Activated naive CD8-positive, alpha-beta T cell treated with anti-CD3 and anti-CD28 coated beads for 36 hours (primary cell): ENCODE data around the gene MRPS27. TPM values are rescaled to one million over a fixed set of nuclear protein-coding genes. Genes with fewer than 3 reads are reported as not detected.
"Not testable (repeated sequence)": the region's sequence is repeated elsewhere in the genome, so short reads cannot be mapped to it uniquely, and the experiment has no call there.

Experiments used
- DNase-seq: peaks from one replicate; pipeline ENCODE4 v3.0.0; 2021
- H3K27ac Mint-ChIP-seq: one replicate; pipeline ENCODE4 v1.8.0; 2022; ENCODE audit warnings: mild to moderate bottlenecking, moderate library complexity, mixed read lengths
- H3K27me3 Mint-ChIP-seq: one replicate; pipeline ENCODE4 v1.8.0; 2022; ENCODE audit warnings: mild to moderate bottlenecking, mixed read lengths
- H3K36me3 Mint-ChIP-seq: one replicate; pipeline ENCODE4 v1.8.0; 2021; ENCODE audit warnings: mild to moderate bottlenecking, mixed read lengths
- H3K4me1 Mint-ChIP-seq: one replicate; pipeline ENCODE4 v1.8.0; 2021; ENCODE audit warnings: mixed read lengths
- H3K4me3 Mint-ChIP-seq: one replicate; pipeline ENCODE4 v1.8.0; 2022; ENCODE audit warnings: mild to moderate bottlenecking, moderate library complexity, mixed read lengths
- H3K9me3 Mint-ChIP-seq: one replicate; pipeline ENCODE4 v1.8.0; 2022; ENCODE audit warnings: mixed read lengths
- total RNA-seq, 2 experiments: library from RNA; stranded (reverse); gene quantifications; one replicate each; pipeline ENCODE4 v1.2.3, GENCODE V29; 2021

The MRPS27 gene
- total RNA-seq, 2 experiments from 2014 or later, result 102 TPM

DNA sequence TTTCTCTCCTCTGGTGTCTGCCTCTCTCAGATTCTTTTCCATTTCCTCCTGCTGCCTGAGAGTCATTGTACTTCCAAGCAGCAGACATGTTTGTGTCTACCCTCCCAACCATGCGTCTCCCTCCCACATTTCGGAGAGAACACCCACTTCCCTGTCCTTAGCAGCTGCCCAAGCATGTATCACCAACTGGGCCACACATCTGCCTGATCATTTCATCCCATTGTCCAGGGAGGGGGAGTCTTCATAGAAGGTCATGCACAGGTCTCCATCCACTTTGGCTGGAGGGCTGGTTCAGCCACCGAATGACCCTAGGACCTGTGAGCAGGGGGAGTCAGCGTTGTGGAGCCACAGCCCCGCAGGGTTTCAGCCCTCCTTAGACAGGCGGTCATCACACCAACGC, 137.4 kb downstream of the MRPS27 start:
- Mint-ChIP-seq H3K27ac (no peak overlapping the region), H3K27me3 (peaks cover 38% of the 10 kb centered on the region), H3K9me3 (no peaks in the 10 kb centered on the region), H3K36me3 (no peaks in the 10 kb centered on the region), H3K4me3 (no peak overlapping the region), H3K4me1 (no peaks in the 10 kb centered on the region)
- no peak for DNase-seq

GRCh38 chr5:72180925-72181324, 139.1 kb downstream of the MRPS27 start:
- no peaks in the 10 kb centered on the region for H3K36me3 Mint-ChIP-seq
- peaks cover 42% of the 10 kb centered on the region for H3K27me3 Mint-ChIP-seq

GRCh38 chr5:72179816-72180440, 140.1 kb downstream of the MRPS27 start:
- no peak for DNase-seq
- Mint-ChIP-seq H3K9me3 (no peaks in the 10 kb centered on the region), H3K4me1 (no peaks in the 10 kb centered on the region), H3K27me3 (peaks cover 49% of the 10 kb centered on the region), H3K36me3 (no peaks in the 10 kb centered on the region), H3K4me3 (no peak overlapping the region), H3K27ac (no peak overlapping the region)

More at GRCh38 chr5:72180925-72181324, 139.1 kb downstream of the MRPS27 start:
- no peaks in the 10 kb centered on the region for H3K9me3 Mint-ChIP-seq
- no peaks in the 10 kb centered on the region for H3K4me1 Mint-ChIP-seq
- H3K4me3 Mint-ChIP-seq, result no peak overlapping the region
- no peak overlapping the region for H3K27ac Mint-ChIP-seq
- DNase-seq, result no peak

DNA sequence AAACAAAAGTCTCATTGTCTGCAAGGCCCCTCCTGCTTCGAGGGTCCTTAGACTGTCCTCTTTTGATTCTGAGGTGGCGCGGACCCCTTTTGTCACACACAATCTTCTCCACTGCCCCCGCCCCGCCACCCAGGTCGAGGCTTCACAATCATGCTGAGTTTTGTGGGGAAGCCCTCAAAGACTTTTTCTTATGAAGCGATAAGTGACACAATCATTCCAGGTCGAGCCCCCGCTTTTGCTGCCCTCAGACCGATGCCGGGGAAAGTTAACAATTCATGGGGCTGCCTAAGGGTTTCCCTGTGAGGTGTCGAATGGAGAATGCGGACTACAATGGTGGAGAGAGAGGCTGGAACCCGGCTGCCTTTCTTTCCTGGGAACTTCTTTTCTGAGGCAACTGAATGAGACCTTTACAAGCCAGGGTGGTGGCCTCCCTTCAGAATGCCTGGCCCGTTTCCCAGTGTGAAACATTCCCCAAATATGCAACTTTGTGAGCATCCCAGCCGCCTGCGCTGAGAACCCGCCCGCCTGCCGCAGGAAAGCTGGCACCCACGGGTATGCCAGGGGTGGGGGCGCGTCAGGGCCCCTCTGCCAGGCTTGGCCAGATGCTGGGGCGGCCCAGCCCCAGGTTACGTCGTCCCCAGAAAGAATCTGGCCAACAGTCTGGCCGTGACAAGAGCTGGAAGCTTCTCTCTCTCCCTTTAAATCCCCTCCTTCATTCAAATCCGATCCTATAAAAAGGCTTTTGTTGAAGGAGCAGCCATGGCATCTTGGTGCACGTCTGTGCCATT, 140.8 kb downstream of the MRPS27 start:
- H3K27ac Mint-ChIP-seq, result no peak overlapping the region
- H3K4me1 Mint-ChIP-seq, result no peaks in the 10 kb centered on the region
- no peak for DNase-seq
- no peak overlapping the region for H3K4me3 Mint-ChIP-seq
- H3K36me3 Mint-ChIP-seq, result no peaks in the 10 kb centered on the region
- H3K27me3 Mint-ChIP-seq, result peaks cover 49% of the 10 kb centered on the region
- no peaks in the 10 kb centered on the region for H3K9me3 Mint-ChIP-seq

GRCh38 chr5:72177538-72177937, 142.5 kb downstream of the MRPS27 start:
- no peaks in the 10 kb centered on the region for H3K4me1 Mint-ChIP-seq
- H3K4me3 Mint-ChIP-seq, result no peak overlapping the region
- no peak overlapping the region for H3K27ac Mint-ChIP-seq
- no peaks in the 10 kb centered on the region for H3K9me3 Mint-ChIP-seq
- no peaks in the 10 kb centered on the region for H3K36me3 Mint-ChIP-seq
- no peak for DNase-seq
- peaks cover 47% of the 10 kb centered on the region for H3K27me3 Mint-ChIP-seq

DNA sequence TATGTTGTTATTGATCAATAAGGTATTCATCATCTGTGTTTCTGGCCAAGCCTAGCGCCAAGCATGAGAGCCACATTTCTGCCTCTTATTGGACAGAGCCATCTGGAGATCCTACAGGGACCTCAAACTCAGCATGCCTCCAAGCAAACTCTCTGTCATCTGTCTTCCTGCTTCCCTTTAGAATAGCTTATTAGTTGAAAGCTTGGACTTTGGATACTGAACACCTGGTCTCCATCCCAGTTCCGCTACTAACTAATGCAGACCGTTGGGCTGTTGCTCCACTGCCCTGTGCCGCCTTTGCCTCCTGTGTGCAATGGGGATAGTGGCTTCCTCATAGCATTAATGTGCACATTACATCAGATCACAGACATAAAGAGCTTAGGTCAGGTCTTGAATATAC, 147.3 kb downstream of the MRPS27 start:
- Mint-ChIP-seq H3K36me3 (no peaks in the 10 kb centered on the region), H3K9me3 (no peaks in the 10 kb centered on the region), H3K27ac (no peak overlapping the region), H3K4me3 (no peak overlapping the region), H3K4me1 (no peaks in the 10 kb centered on the region), H3K27me3 (peaks cover 57% of the 10 kb centered on the region)
- no peak for DNase-seq

- Mint-ChIP-seq H3K9me3 (no peaks in the 10 kb centered on the region), H3K27ac (no peak overlapping the region), H3K4me1 (peaks cover 7% of the 10 kb centered on the region), H3K36me3 (no peaks in the 10 kb centered on the region), H3K4me3 (no peak overlapping the region), H3K27me3 (peaks cover 67% of the 10 kb centered on the region)
- DNase-seq, result no peak
Measured at GRCh38 chr5:72171667-72172066, 148.4 kb downstream of the MRPS27 start.

- not testable (repeated sequence) for H3K9me3 Mint-ChIP-seq
Measured at GRCh38 chr5:72171181-72171580, 148.9 kb downstream of the MRPS27 start.

GRCh38 chr5:72170101-72170500, 149.9 kb downstream of the MRPS27 start:
- Mint-ChIP-seq H3K4me1 (peaks cover 10% of the 10 kb centered on the region), H3K9me3 (no peaks in the 10 kb centered on the region), H3K36me3 (no peaks in the 10 kb centered on the region), H3K27ac (no peak overlapping the region), H3K27me3 (peaks cover 63% of the 10 kb centered on the region), H3K4me3 (no peak overlapping the region)
- DNase-seq, result no peak

More at GRCh38 chr5:72171181-72171580, 148.9 kb downstream of the MRPS27 start:
- not testable (repeated sequence) for H3K27ac Mint-ChIP-seq, H3K4me3 Mint-ChIP-seq, DNase-seq, H3K36me3 Mint-ChIP-seq
- H3K4me1 Mint-ChIP-seq, result peaks cover 10% of the 10 kb centered on the region
- H3K27me3 Mint-ChIP-seq, result peaks cover 67% of the 10 kb centered on the region

Other genes starting within 250 kb of the MRPS27 start
- under 1 TPM; 0.10 to 0.27 TPM for gene MAP1B, start 212.8 kb downstream of the MRPS27 start, total RNA-seq
- gene PTCD2, start 133 bp upstream of the MRPS27 start, total RNA-seq, result 10 to 100 TPM; 14.4 to 14.9 TPM
- gene ZNF366, start 187.2 kb upstream of the MRPS27 start, total RNA-seq, result not detected